ENCODE results near the gene MAEA. TPM values are rescaled to one million over a fixed set of nuclear protein-coding genes. Genes with fewer than 3 reads are reported as not detected.

MAEA gene
- polyA plus RNA-seq, 3 donors: 34.3 to 83.5 (median 37.7) TPM

- H3K9me3 Mint-ChIP-seq: peaks cover 0 to 2% (median 0%) of the 10 kb centered on the region in 7 donors
- peaks cover 40 to 47% of the 10 kb centered on the region in 2 donors for H3K36me3 Mint-ChIP-seq
- no peak for TF ChIP-seq CTCF (IDR thresholded peaks at IDR 0.05)
- peaks cover 86% of the 10 kb centered on the region for H3K79me2 ChIP-seq (ENCODE audit: insufficient read depth, low read length)
- H2AFZ ChIP-seq (ENCODE audit: insufficient read depth, low read depth, low read length, poor library complexity, severe bottlenecking): no peak overlapping the region
- H4K20me1 ChIP-seq (ENCODE audit: insufficient read depth, low read length): peaks cover 37% of the 10 kb centered on the region
- intact Hi-C loops (cut with micrococcal nuclease): loop anchor here (5.0 kb wide), 2 partner anchors 41 to 361 kb away; partner anchors contain the start of genes GAK (in 1 of the 2) and TMEM175 (in 1 of the 2)
- no peaks in the 10 kb centered on the region for H3K9me3 ChIP-seq (replicated peaks in 1 of 2; ENCODE audit: control insufficient read depth in 1 of 2, insufficient read depth in 1 of 2, low read length in 2 of 2)
- no peak overlapping the region for H3K4me2 ChIP-seq (replicated peaks; ENCODE audit: extremely low read depth, low read length, poor library complexity, severe bottlenecking)
- H3K27ac ChIP-seq (ENCODE audit: low read depth in 1 of 2, low read length in 2 of 2): peak overlapping the region in 1 of 2 donors; percentile 55
- no peak overlapping the region for H3K4me3 ChIP-seq (replicated peaks in 1 of 3; ENCODE audit: low read depth in 2 of 3, low read length in 3 of 3)
- peaks cover 20 to 28% of the 10 kb centered on the region in 2 donors for H3K36me3 ChIP-seq (replicated peaks in 1 of 2; ENCODE audit: control insufficient read depth in 1 of 2, insufficient read depth in 2 of 2, low read length in 2 of 2)
- peak overlapping the region in 5 of 7 donors; percentile 6 to 80 (median 72) for H3K27ac Mint-ChIP-seq
- peaks cover 0 to 1% (median 0%) of the 10 kb centered on the region in 3 donors for H3K27me3 Mint-ChIP-seq (ENCODE audit: low read depth in 3 of 3)
- H3K27me3 ChIP-seq (ENCODE audit: control insufficient read depth in 2 of 2, insufficient read depth in 2 of 2, low read length in 2 of 2): no peaks in the 10 kb centered on the region
- peaks cover 25 to 36% of the 10 kb centered on the region in 2 donors for H3K4me1 ChIP-seq (ENCODE audit: control insufficient read depth in 1 of 2, insufficient read depth in 2 of 2, low read length in 2 of 2)
- no peak overlapping the region for H3K9ac ChIP-seq (ENCODE audit: insufficient read depth, low read length, poor library complexity, severe bottlenecking)
- no peak for DNase-seq
- WGBS (ENCODE audit: insufficient coverage): 91% methylated on average over 4 of the region's 4 CpGs
- no peak overlapping the region for H3K4me3 Mint-ChIP-seq
- peaks cover 43% of the 10 kb centered on the region for H3K4me1 Mint-ChIP-seq
These were observed 3.8 kb downstream of the MAEA start for GRCh38 chr4:1293531-1293941.

GRCh38 chr4:1293991-1294390 is 4.3 kb downstream of the MAEA start:
- H3K9me3 ChIP-seq (replicated peaks in 1 of 2; ENCODE audit: control insufficient read depth in 1 of 2, insufficient read depth in 1 of 2, low read length in 2 of 2): no peaks in the 10 kb centered on the region
- H3K79me2 ChIP-seq (ENCODE audit: insufficient read depth, low read length): peaks cover 90% of the 10 kb centered on the region
- peaks cover 37% of the 10 kb centered on the region for H4K20me1 ChIP-seq (ENCODE audit: insufficient read depth, low read length)
- Mint-ChIP-seq H3K9me3 (peaks cover 0 to 2% (median 0%) of the 10 kb centered on the region in 7 donors), H3K36me3 (peaks cover 43 to 52% of the 10 kb centered on the region in 2 donors), H3K27ac (peak overlapping the region in 6 of 7 donors; percentile 6 to 80 (median 60)), H3K27me3 (ENCODE audit: low read depth in 3 of 3) (peaks cover 0 to 1% (median 0%) of the 10 kb centered on the region in 3 donors), H3K4me1 (peaks cover 41% of the 10 kb centered on the region), H3K4me3 (no peak overlapping the region)
- no peak for TF ChIP-seq CTCF (IDR thresholded peaks at IDR 0.05)
- H3K27me3 ChIP-seq (ENCODE audit: control insufficient read depth in 2 of 2, insufficient read depth in 2 of 2, low read length in 2 of 2): no peaks in the 10 kb centered on the region
- H2AFZ ChIP-seq (ENCODE audit: insufficient read depth, low read depth, low read length, poor library complexity, severe bottlenecking): no peak overlapping the region
- WGBS (ENCODE audit: insufficient coverage): 80% methylated on average over 9 of the region's 15 CpGs
- no peak overlapping the region for H3K9ac ChIP-seq (ENCODE audit: insufficient read depth, low read length, poor library complexity, severe bottlenecking)
- H3K36me3 ChIP-seq (replicated peaks in 1 of 2; ENCODE audit: control insufficient read depth in 1 of 2, insufficient read depth in 2 of 2, low read length in 2 of 2): peaks cover 21 to 31% of the 10 kb centered on the region in 2 donors
- no peak overlapping the region for H3K4me2 ChIP-seq (replicated peaks; ENCODE audit: extremely low read depth, low read length, poor library complexity, severe bottlenecking)
- H3K4me3 ChIP-seq (replicated peaks in 1 of 3; ENCODE audit: low read depth in 2 of 3, low read length in 3 of 3): no peak overlapping the region
- no peak for DNase-seq
- intact Hi-C loops (cut with micrococcal nuclease): loop anchor here (5.0 kb wide), 2 partner anchors 42 to 362 kb away; partner anchors contain the start of genes GAK (in 1 of the 2) and TMEM175 (in 1 of the 2)
- peaks cover 22 to 34% of the 10 kb centered on the region in 2 donors for H3K4me1 ChIP-seq (ENCODE audit: control insufficient read depth in 1 of 2, insufficient read depth in 2 of 2, low read length in 2 of 2)
- peak overlapping the region in 1 of 2 donors; percentile 55 for H3K27ac ChIP-seq (ENCODE audit: low read depth in 1 of 2, low read length in 2 of 2)
